ENCODE measurements around the gene DCTN3. TPM values are rescaled to one million over a fixed set of nuclear protein-coding genes. Genes with fewer than 3 reads are reported as not detected.

The DCTN3 gene
- total and polyA plus RNA-seq, 10 of the 15 experiments (the other 5 are each of a cell fraction or from before 2014, with no cell fraction given), result 19.0 to 120 (median 71.8) TPM

DNA sequence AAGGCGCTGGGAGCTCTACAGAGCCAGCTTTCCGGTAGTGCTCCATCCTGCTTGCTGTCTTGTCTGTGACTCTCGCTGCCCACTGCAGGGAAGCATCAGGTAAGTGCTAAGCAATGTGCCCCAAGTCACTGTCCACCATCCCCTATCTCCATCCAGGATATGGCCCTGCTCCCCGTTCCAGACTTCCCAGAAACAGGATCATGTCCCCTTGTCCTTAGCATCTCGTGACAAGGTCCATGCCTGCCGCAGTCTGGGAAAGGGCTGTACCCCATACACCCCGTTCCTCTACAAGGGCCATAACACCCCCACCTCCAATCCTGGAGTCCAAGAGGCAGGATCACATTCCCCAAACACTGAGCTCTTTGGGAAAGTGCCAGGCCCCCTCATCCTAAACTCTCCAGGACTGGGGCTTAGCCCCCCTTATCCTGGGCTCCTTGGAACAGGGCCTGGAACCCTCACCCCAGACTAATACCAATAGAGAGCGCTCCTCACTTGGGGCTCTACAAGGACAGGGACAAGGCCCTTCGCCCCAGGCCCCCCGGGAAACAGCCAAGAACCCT, 9.0 kb downstream of the DCTN3 start:
- CTCF ChIA-PET, result interaction anchor here (1.0 to 5.6 kb wide), 6 partner anchors 9 to 1578 kb away, joined by 3 to 118 read pairs (median 4); partner anchors contain the start of genes DCTN3 and SIGMAR1
- TF ChIP-seq HDGF (IDR thresholded peaks at IDR 0.05), result no peak
- no peak for TF ChIP-seq JUND (IDR thresholded peaks at IDR 0.05; ENCODE audit: low read depth, low read length)
- TF ChIP-seq TAF1 (IDR thresholded peaks at IDR 0.05; ENCODE audit: borderline replicate concordance, low read depth, low read length), result no peak
- no peak for TF ChIP-seq BHLHE40 (IDR thresholded peaks at IDR 0.05; ENCODE audit: borderline replicate concordance in 1 of 2, low read depth in 2 of 2, low read length in 1 of 2)
- TF ChIP-seq CHD1 (IDR thresholded peaks at IDR 0.05; ENCODE audit: low read depth, low read length), result no peak
- no peak for TF ChIP-seq RUNX3 (IDR thresholded peaks at IDR 0.05; ENCODE audit: low read length)
- TF ChIP-seq TARDBP (IDR thresholded peaks at IDR 0.05; ENCODE audit: borderline replicate concordance), result no peak
- H3K79me2 ChIP-seq (ENCODE audit: control insufficient read depth, insufficient read depth, low read length), result peaks cover 6% of the 10 kb centered on the region
- H3K4me2 ChIP-seq (ENCODE audit: control insufficient read depth, insufficient read depth), result peak overlapping the region; percentile 86
- H2AFZ ChIP-seq (ENCODE audit: control insufficient read depth, low read depth, low read length), result peak overlapping the region; percentile 95
- DNase-seq (ENCODE audit: low read depth, low spot score), result no peak
- SMC1A ChIA-PET (ENCODE audit: uncharacterized antibody, unreplicated experiment), result interaction anchor here (0.6 to 2.4 kb wide), 3 partner anchors 9 to 538 kb away, joined by 3 to 13 read pairs (median 4); partner anchors contain the start of gene DCTN3
- peak overlapping the region; percentile 81 for H3K4me3 ChIP-seq
- no peaks in the 10 kb centered on the region for H4K20me1 ChIP-seq (ENCODE audit: control insufficient read depth, insufficient read depth)
- RAD21 ChIA-PET (ENCODE audit: unreplicated experiment), result interaction anchor here (0.8 to 1.2 kb wide), 2 partner anchors 23 to 35 kb away, joined by 3 to 4 read pairs; partner anchors contain the start of gene GALT
- no peak for FAIRE-seq
- no peaks in the 10 kb centered on the region; the same call in 2 of the 3 replicates for H3K9me3 ChIP-seq (replicated peaks; ENCODE audit: control insufficient read depth, insufficient read depth, low read length)
- peak overlapping the region; percentile 85 for H3K27ac ChIP-seq (ENCODE audit: control insufficient read depth, insufficient read depth)
- POLR2A ChIA-PET, result interaction anchor here (2.2 kb wide), 1 partner anchor 9 kb away, joined by 8 read pairs; the partner anchor contains the start of gene DCTN3
- intact Hi-C loops (cut with micrococcal nuclease; ENCODE audit: unreplicated experiment) (no loop called here), in situ Hi-C loops (cut with MboI) (no loop called here)
- peak overlapping the region; percentile 98 for H3K9ac ChIP-seq (ENCODE audit: control insufficient read depth, insufficient read depth, low read length)
- WGBS (ENCODE audit: insufficient coverage, insufficient replicate concordance, low lambda C conversion rate, missing lambda C conversion rate), result 47% methylated on average over 10 of the region's 10 CpGs
- H3K4me1 ChIP-seq (ENCODE audit: control insufficient read depth, insufficient read depth, low read length), result peaks cover 6% of the 10 kb centered on the region; the same call in 1 of the 2 replicates
- TSS peak; percentile 50 for BruUV-seq (replicated peaks)
- ATAC-seq, result peak; percentile 23
- no peaks in the 10 kb centered on the region for H3K27me3 ChIP-seq (replicated peaks in 1 of 2; ENCODE audit: control insufficient read depth in 2 of 2, insufficient read depth in 2 of 2, low read length in 1 of 2)
- peaks cover 0 to 2% of the 10 kb centered on the region in 2 experiments; a peak in 1 of 4 replicates for H3K36me3 ChIP-seq (ENCODE audit: control insufficient read depth in 2 of 2, insufficient read depth in 2 of 2, low read length in 1 of 2)

All from GM12878 (cell line).